K562 (cell line): Measurements from ENCODE around the gene WDR44.

Experiments used
- ATF7 ChIP-seq: fragments of 450-650 bp; IDR thresholded peaks from 2 replicates; pipeline ENCODE4 v1.7.1; 2014; ENCODE audit warnings: mild to moderate bottlenecking, moderate library complexity
- CSDE1 ChIP-seq, 2 experiments: fragments of 450-650 bp; IDR thresholded peaks; 2 replicates each; pipeline ENCODE4 v1.6.1; 2016; ENCODE audit warnings: mild to moderate bottlenecking in 1 of 2
- EZH2 ChIP-seq: IDR thresholded peaks from 2 replicates; pipeline ENCODE4 v1.6.1; 2012; ENCODE audit warnings: low read depth, mild to moderate bottlenecking, inconsistent platforms, low read length, borderline replicate concordance
- HCFC1 ChIP-seq: IDR thresholded peaks from 2 replicates; pipeline ENCODE4 v1.6.1; 2012; ENCODE audit warnings: low read depth, low read length, improper control_type of control experiment
- HDAC6 ChIP-seq: IDR thresholded peaks from 2 replicates; pipeline ENCODE4 v1.6.1; 2012; ENCODE audit warnings: low read depth, mild to moderate bottlenecking, control low read depth, inconsistent platforms, low read length, moderate library complexity
- NBN ChIP-seq: fragments of 450-650 bp; IDR thresholded peaks from 2 replicates; pipeline ENCODE4 v1.6.1; 2016; ENCODE audit warnings: low read depth, mild to moderate bottlenecking
- STAT5B ChIP-seq: fragments of 250-450 bp; sonication (Bioruptor Pico); IDR thresholded peaks from 2 replicates; pipeline ENCODE4 v1.8.0; 2021; ENCODE audit warnings: mild to moderate bottlenecking, inconsistent platforms
- TAF1 ChIP-seq: IDR thresholded peaks from 2 replicates; pipeline ENCODE4 v1.6.1; 2011; ENCODE audit warnings: mild to moderate bottlenecking, low read length, moderate library complexity; ENCODE audit not compliant: insufficient read depth, control insufficient read depth, severe bottlenecking; ENCODE audit errors: extremely low read depth
- TBL1XR1 ChIP-seq, 2 experiments: IDR thresholded peaks; 2 replicates each; pipeline ENCODE4 v1.6.1; 2012; ENCODE audit warnings: improper control_type of control experiment in 2 of 2, low read length in 2 of 2, mild to moderate bottlenecking in 1 of 2
- TF ChIP-seq, protein P1 (sequence below), 3 experiments: IDR thresholded peaks in 2 of 3; conservative IDR thresholded peaks in 1 of 3; 2 replicates each; pipeline ENCODE4 v1.5.1; 2011 to 2012; ENCODE audit warnings: low read length in 3 of 3, mild to moderate bottlenecking in 3 of 3, control low read depth in 2 of 3, improper control_type of control experiment in 1 of 3, inconsistent platforms in 1 of 3, low read depth in 1 of 3, mixed read lengths in 1 of 3, moderate library complexity in 1 of 3; ENCODE audit not compliant: insufficient read depth in 2 of 3
- TF ChIP-seq, protein P2 (sequence below): fragments of 250-450 bp; sonication (Bioruptor Pico); IDR thresholded peaks from 2 replicates; pipeline ENCODE4 v1.4.0; 2020
- TF ChIP-seq, protein P3 (sequence below): sonication (generic); formaldehyde crosslinking; IDR thresholded peaks from 2 replicates; pipeline ENCODE4 v1.8.0; 2022; ENCODE audit warnings: missing genetic modification reagents, mild to moderate bottlenecking, borderline replicate concordance

DNA sequence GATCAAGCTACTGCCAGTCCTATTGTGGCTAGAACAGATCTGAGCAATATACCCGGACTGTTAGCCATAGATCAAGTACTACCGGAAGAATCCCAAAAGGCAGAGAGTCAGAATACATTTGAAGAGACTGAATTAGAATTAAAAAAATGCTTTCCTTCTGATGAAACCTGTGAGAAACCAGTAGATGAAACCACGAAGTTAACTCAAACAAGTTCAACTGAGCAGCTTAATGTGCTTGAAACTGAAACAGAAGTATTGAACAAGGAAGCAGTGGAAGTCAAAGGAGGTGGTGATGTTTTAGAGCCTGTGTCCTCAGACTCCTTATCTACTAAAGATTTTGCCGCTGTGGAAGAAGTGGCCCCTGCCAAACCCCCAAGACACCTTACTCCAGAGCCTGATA is 46.8 kb downstream of the WDR44 start:
- no peak for TF ChIP-seq STAT5B (CRISPR knock-in tag)
- TF ChIP-seq, protein P1, sequence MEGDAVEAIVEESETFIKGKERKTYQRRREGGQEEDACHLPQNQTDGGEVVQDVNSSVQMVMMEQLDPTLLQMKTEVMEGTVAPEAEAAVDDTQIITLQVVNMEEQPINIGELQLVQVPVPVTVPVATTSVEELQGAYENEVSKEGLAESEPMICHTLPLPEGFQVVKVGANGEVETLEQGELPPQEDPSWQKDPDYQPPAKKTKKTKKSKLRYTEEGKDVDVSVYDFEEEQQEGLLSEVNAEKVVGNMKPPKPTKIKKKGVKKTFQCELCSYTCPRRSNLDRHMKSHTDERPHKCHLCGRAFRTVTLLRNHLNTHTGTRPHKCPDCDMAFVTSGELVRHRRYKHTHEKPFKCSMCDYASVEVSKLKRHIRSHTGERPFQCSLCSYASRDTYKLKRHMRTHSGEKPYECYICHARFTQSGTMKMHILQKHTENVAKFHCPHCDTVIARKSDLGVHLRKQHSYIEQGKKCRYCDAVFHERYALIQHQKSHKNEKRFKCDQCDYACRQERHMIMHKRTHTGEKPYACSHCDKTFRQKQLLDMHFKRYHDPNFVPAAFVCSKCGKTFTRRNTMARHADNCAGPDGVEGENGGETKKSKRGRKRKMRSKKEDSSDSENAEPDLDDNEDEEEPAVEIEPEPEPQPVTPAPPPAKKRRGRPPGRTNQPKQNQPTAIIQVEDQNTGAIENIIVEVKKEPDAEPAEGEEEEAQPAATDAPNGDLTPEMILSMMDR (IDR thresholded peaks at IDR 0.05 in 2 of 3, conservative IDR thresholded peaks at IDR 0.05 in 1 of 3; ENCODE audit: insufficient read depth in 2 of 3, low read depth in 1 of 3, low read length in 3 of 3): no peak
- TF ChIP-seq EZH2: no peak
- no peak for TF ChIP-seq NBN
- no peak for TF ChIP-seq HCFC1
- TF ChIP-seq TBL1XR1 (IDR thresholded peaks at IDR 0.05; ENCODE audit: low read length in 2 of 2): no peak
- no peak for TF ChIP-seq HDAC6
- TF ChIP-seq, protein P2, sequence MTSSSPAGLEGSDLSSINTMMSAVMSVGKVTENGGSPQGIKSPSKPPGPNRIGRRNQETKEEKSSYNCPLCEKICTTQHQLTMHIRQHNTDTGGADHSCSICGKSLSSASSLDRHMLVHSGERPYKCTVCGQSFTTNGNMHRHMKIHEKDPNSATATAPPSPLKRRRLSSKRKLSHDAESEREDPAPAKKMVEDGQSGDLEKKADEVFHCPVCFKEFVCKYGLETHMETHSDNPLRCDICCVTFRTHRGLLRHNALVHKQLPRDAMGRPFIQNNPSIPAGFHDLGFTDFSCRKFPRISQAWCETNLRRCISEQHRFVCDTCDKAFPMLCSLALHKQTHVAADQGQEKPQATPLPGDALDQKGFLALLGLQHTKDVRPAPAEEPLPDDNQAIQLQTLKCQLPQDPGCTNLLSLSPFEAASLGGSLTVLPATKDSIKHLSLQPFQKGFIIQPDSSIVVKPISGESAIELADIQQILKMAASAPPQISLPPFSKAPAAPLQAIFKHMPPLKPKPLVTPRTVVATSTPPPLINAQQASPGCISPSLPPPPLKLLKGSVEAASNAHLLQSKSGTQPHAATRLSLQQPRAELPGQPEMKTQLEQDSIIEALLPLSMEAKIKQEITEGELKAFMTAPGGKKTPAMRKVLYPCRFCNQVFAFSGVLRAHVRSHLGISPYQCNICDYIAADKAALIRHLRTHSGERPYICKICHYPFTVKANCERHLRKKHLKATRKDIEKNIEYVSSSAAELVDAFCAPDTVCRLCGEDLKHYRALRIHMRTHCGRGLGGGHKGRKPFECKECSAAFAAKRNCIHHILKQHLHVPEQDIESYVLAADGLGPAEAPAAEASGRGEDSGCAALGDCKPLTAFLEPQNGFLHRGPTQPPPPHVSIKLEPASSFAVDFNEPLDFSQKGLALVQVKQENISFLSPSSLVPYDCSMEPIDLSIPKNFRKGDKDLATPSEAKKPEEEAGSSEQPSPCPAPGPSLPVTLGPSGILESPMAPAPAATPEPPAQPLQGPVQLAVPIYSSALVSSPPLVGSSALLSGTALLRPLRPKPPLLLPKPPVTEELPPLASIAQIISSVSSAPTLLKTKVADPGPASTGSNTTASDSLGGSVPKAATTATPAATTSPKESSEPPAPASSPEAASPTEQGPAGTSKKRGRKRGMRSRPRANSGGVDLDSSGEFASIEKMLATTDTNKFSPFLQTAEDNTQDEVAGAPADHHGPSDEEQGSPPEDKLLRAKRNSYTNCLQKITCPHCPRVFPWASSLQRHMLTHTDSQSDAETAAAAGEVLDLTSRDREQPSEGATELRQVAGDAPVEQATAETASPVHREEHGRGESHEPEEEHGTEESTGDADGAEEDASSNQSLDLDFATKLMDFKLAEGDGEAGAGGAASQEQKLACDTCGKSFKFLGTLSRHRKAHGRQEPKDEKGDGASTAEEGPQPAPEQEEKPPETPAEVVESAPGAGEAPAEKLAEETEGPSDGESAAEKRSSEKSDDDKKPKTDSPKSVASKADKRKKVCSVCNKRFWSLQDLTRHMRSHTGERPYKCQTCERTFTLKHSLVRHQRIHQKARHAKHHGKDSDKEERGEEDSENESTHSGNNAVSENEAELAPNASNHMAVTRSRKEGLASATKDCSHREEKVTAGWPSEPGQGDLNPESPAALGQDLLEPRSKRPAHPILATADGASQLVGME: no peak
- no peak for TF ChIP-seq ATF7
- no peak for TF ChIP-seq TAF1
- TF ChIP-seq, protein P3, sequence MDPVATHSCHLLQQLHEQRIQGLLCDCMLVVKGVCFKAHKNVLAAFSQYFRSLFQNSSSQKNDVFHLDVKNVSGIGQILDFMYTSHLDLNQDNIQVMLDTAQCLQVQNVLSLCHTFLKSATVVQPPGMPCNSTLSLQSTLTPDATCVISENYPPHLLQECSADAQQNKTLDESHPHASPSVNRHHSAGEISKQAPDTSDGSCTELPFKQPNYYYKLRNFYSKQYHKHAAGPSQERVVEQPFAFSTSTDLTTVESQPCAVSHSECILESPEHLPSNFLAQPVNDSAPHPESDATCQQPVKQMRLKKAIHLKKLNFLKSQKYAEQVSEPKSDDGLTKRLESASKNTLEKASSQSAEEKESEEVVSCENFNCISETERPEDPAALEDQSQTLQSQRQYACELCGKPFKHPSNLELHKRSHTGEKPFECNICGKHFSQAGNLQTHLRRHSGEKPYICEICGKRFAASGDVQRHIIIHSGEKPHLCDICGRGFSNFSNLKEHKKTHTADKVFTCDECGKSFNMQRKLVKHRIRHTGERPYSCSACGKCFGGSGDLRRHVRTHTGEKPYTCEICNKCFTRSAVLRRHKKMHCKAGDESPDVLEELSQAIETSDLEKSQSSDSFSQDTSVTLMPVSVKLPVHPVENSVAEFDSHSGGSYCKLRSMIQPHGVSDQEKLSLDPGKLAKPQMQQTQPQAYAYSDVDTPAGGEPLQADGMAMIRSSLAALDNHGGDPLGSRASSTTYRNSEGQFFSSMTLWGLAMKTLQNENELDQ (CRISPR knock-in tag): no peak
- TF ChIP-seq CSDE1 (IDR thresholded peaks at IDR 0.05): no peak
